IMR-90 (cell line): Measurements from ENCODE around the gene GPN1. TPM values are rescaled to one million over a fixed set of nuclear protein-coding genes. Genes with fewer than 3 reads are reported as not detected.

Experiments
- ATAC-seq: fragments of 200-7000 bp; cut with Tn5 transposase; 2 replicates; pipeline ENCODE4 v1.9.1; 2020; ENCODE audit warnings: low read depth, mild to moderate bottlenecking, moderate library complexity
- BruUV-seq: library from RNA; stranded (reverse); fragments of 400-500 nt; replicated peaks from 2 replicates; lab custom pipeline; 2021; lab: Mats Ljungman, UMichigan
- CTCF ChIA-PET: fragments of 300-600 bp; formaldehyde crosslinking; extraction: SDS; loops from one replicate; lab custom pipeline; 2021; ENCODE audit warnings: antibody characterized with exemption; lab: Yijun Ruan, JAX
- POLR2A ChIA-PET: fragments of 300-600 bp; sonication (Branson Sonifier 250); formaldehyde crosslinking; loops from one replicate; lab custom pipeline; 2022; ENCODE audit warnings: antibody characterized with exemption; ENCODE audit not compliant: unreplicated experiment; lab: Charles Lee
- DNase-seq: peaks from one replicate; pipeline ENCODE4 v3.0.0; 2013
- H2AFZ ChIP-seq: replicated peaks from 2 replicates; pipeline ENCODE3; 2013; ENCODE audit warnings: low read length, mild to moderate bottlenecking; ENCODE audit not compliant: poor library complexity
- H2AK5ac ChIP-seq: 2 replicates; pipeline ENCODE4 v1.6.1; 2013; ENCODE audit warnings: low read depth, low read length, inconsistent platforms
- H2AK9ac ChIP-seq: replicated peaks from 2 replicates; pipeline ENCODE3; 2013; ENCODE audit warnings: mild to moderate bottlenecking, low read depth, low read length, moderate library complexity; ENCODE audit not compliant: poor library complexity
- H2BK120ac ChIP-seq: 2 replicates; pipeline ENCODE4 v1.6.1; 2013; ENCODE audit warnings: low read depth, low read length, inconsistent platforms
- H2BK15ac ChIP-seq: 3 replicates; pipeline ENCODE4 v1.6.1; 2013; ENCODE audit warnings: low read depth, low read length, inconsistent platforms
- H2BK20ac ChIP-seq: 2 replicates; pipeline ENCODE4 v1.6.1; 2013; ENCODE audit warnings: low read depth, mild to moderate bottlenecking, inconsistent platforms, low read length, moderate library complexity
- H2BK5ac ChIP-seq: 2 replicates; pipeline ENCODE4 v1.6.1; 2013; ENCODE audit warnings: mild to moderate bottlenecking, low read depth, low read length, inconsistent platforms; ENCODE audit not compliant: poor library complexity, severe bottlenecking
- H3K14ac ChIP-seq: replicated peaks from 2 replicates; pipeline ENCODE4 v1.6.1; 2013; ENCODE audit warnings: low read depth, low read length, inconsistent platforms
- H3K18ac ChIP-seq: 2 replicates; pipeline ENCODE4 v1.6.1; 2013; ENCODE audit warnings: low read depth, low read length, control low read depth
- H3K23ac ChIP-seq: 2 replicates; pipeline ENCODE4 v1.6.1; 2013; ENCODE audit warnings: low read depth, low read length, inconsistent platforms
- H3K27ac ChIP-seq: 2 replicates; pipeline ENCODE4 v1.5.1; 2013; ENCODE audit warnings: mild to moderate bottlenecking, control low read depth, low read length; ENCODE audit not compliant: insufficient read depth
- H3K27me3 ChIP-seq: 2 replicates; pipeline ENCODE4 v1.6.1; 2013; ENCODE audit warnings: low read length; ENCODE audit not compliant: control insufficient read depth, insufficient read depth
- H3K36me3 ChIP-seq: 2 replicates; pipeline ENCODE4 v1.6.1; 2013; ENCODE audit warnings: low read length, mixed read lengths; ENCODE audit not compliant: control insufficient read depth, insufficient read depth
- H3K4ac ChIP-seq: 2 replicates; pipeline ENCODE4 v1.6.1; 2013; ENCODE audit warnings: low read depth, low read length, inconsistent platforms
- H3K4me1 ChIP-seq: 2 replicates; pipeline ENCODE4 v1.6.1; 2013; ENCODE audit warnings: low read length, mixed read lengths; ENCODE audit not compliant: control insufficient read depth, insufficient read depth
- H3K4me2 ChIP-seq: 2 replicates; pipeline ENCODE4 v1.6.1; 2013; ENCODE audit warnings: low read depth, mild to moderate bottlenecking, control low read depth, low read length, moderate library complexity
- H3K4me3 ChIP-seq: 2 replicates; pipeline ENCODE4 v1.5.1; 2013; ENCODE audit warnings: low read depth, mild to moderate bottlenecking, control low read depth, low read length, moderate library complexity; ENCODE audit not compliant: insufficient read depth
- H3K56ac ChIP-seq: 2 replicates; pipeline ENCODE4 v1.6.1; 2013; ENCODE audit warnings: low read length, inconsistent platforms; ENCODE audit not compliant: insufficient read depth; ENCODE audit errors: extremely low read depth
- H3K79me1 ChIP-seq, 2 experiments: 2 replicates each; pipeline ENCODE4 v1.6.1; 2013; ENCODE audit warnings: low read length in 2 of 2, inconsistent platforms in 1 of 2, low read depth in 1 of 2
- H3K9ac ChIP-seq: 2 replicates; pipeline ENCODE4 v1.6.1; 2013; ENCODE audit warnings: low read depth, low read length, control low read depth
- H3K9me1 ChIP-seq: 2 replicates; pipeline ENCODE4 v1.6.1; 2013; ENCODE audit warnings: low read length, inconsistent platforms; ENCODE audit not compliant: insufficient read depth
- H3K9me3 ChIP-seq: 2 replicates; pipeline ENCODE4 v1.6.1; 2013; ENCODE audit warnings: low read length; ENCODE audit not compliant: control insufficient read depth, insufficient read depth
- H4K20me1 ChIP-seq: 2 replicates; pipeline ENCODE4 v1.6.1; 2013; ENCODE audit warnings: low read length, inconsistent platforms; ENCODE audit not compliant: insufficient read depth
- H4K5ac ChIP-seq: 2 replicates; pipeline ENCODE4 v1.6.1; 2013; ENCODE audit warnings: mild to moderate bottlenecking, low read depth, low read length, control low read depth
- H4K8ac ChIP-seq, 2 experiments: 2 replicates each; pipeline ENCODE4 v1.6.1; 2013; ENCODE audit warnings: low read depth in 2 of 2, low read length in 2 of 2, control low read depth in 1 of 2, inconsistent platforms in 1 of 2
- H4K91ac ChIP-seq: 2 replicates; pipeline ENCODE4 v1.6.1; 2013; ENCODE audit warnings: low read depth, low read length, inconsistent platforms; ENCODE audit not compliant: insufficient read depth
- BHLHE40 ChIP-seq: fragments of 150-350 bp; IDR thresholded peaks from 2 replicates; pipeline ENCODE4 v1.6.1; 2016; ENCODE audit warnings: mild to moderate bottlenecking, low read depth, low read length
- CEBPB ChIP-seq: IDR thresholded peaks from 2 replicates; pipeline ENCODE4 v1.6.1; 2012; ENCODE audit warnings: low read depth, low read length, improper control_type of control experiment
- MAZ ChIP-seq: IDR thresholded peaks from 2 replicates; pipeline ENCODE4 v1.6.1; 2012; ENCODE audit warnings: low read depth, mild to moderate bottlenecking, low read length, improper control_type of control experiment, moderate library complexity, borderline replicate concordance
- NFE2L2 ChIP-seq: fragments of 150-350 bp; IDR thresholded peaks from 2 replicates; pipeline ENCODE4 v1.6.1; 2016; ENCODE audit warnings: low read depth, mild to moderate bottlenecking, low read length
- RAD21 ChIP-seq: IDR thresholded peaks from 2 replicates; pipeline ENCODE4 v1.6.1; 2012; ENCODE audit warnings: low read length, improper control_type of control experiment
- WGBS, 2 experiments: methylation state at CpG; one replicate each; pipeline versions ENCODE4 v1.1.5 to v1.1.7; 2013; ENCODE audit warnings: missing lambda C conversion rate in 2 of 2; ENCODE audit not compliant: insufficient read length in 1 of 2; ENCODE audit errors: extremely low coverage in 2 of 2; 5-methylcytosine and 5-hydroxymethylcytosine counted together
- dilution Hi-C: fragments of 300-500 bp; cut with HindIII; formaldehyde crosslinking; loops from one replicate; pipeline ENCODE4 v1.14.3; 2018; ENCODE audit warnings: low sequenced_read_pairs; ENCODE audit not compliant: unreplicated experiment
- in situ Hi-C: fragments of 300-500 bp; cut with MboI; formaldehyde crosslinking; loops from 3 replicates; pipeline ENCODE4 v1.14.3; 2019; ENCODE audit warnings: low sequenced_read_pairs, inconsistent platforms, mixed read lengths
- intact Hi-C: fragments of 100-400 bp; cut with micrococcal nuclease; formaldehyde crosslinking; loops from 2 replicates; pipeline ENCODE4 v1.10.0; 2022
- polyA plus RNA-seq, 3 experiments: library from polyadenylated mRNA; depleted of rRNA; stranded (reverse); fragments of >200 nt; gene quantifications; 2 replicates each; pipeline ENCODE4 v1.2.3, GENCODE V29; 2012; ENCODE audit warnings: low replicate concordance in 1 of 3
- total RNA-seq: library from RNA; depleted of rRNA; stranded (reverse); fragments of >200 nt; gene quantifications from 2 replicates; pipeline ENCODE4 v1.2.3, GENCODE V29; 2012
- TF ChIP-seq, protein P1 (sequence below): fragments of 150-350 bp; IDR thresholded peaks from 2 replicates; pipeline ENCODE4 v1.6.1; 2017; ENCODE audit warnings: mild to moderate bottlenecking, antibody characterized with exemption, low read length, low read depth

The GPN1 gene
- total and polyA plus RNA-seq, 2 of the 4 experiments (the other 2 are of a cell fraction): 37.8 to 63.8 TPM

- H3K79me1 ChIP-seq: peaks cover 32 to 77% of the 10 kb centered on the region in 2 experiments
- POLR2A ChIA-PET: interaction anchor here (0.5 kb wide), 1 partner anchor 49 kb away, joined by 10 read pairs; no protein-coding TSS in a partner anchor
- H3K27ac ChIP-seq: no peak overlapping the region; the same call in 1 of the 2 replicates
- CTCF ChIA-PET: interaction anchor here (0.5 kb wide), 1 partner anchor 10 kb away, joined by 6 read pairs; no protein-coding TSS in a partner anchor
- H3K27me3 ChIP-seq: no peaks in the 10 kb centered on the region
- dilution Hi-C loops: no loop called here
- peak overlapping the region; percentile 42 for H2BK5ac ChIP-seq
- peaks cover 11% of the 10 kb centered on the region for H3K36me3 ChIP-seq
- H3K4me2 ChIP-seq: peak overlapping the region; percentile 68
- H3K14ac ChIP-seq: no peak overlapping the region
- in situ Hi-C loops: no loop called here
- peak; percentile 86 for ATAC-seq
- H4K5ac ChIP-seq: no peak overlapping the region
- H3K9me3 ChIP-seq: peaks cover 4% of the 10 kb centered on the region
- no peak overlapping the region for H3K4me3 ChIP-seq
- H3K4me1 ChIP-seq: peaks cover 11% of the 10 kb centered on the region
- H3K23ac ChIP-seq: no peak overlapping the region
- no peak overlapping the region for H2BK15ac ChIP-seq
- DNase-seq: peak; percentile 68
- H3K9me1 ChIP-seq: peaks cover 12% of the 10 kb centered on the region
- H2AFZ ChIP-seq: no peak overlapping the region
- TF ChIP-seq CEBPB: no peak
- no peak for TF ChIP-seq NFE2L2
- TF ChIP-seq RAD21: no peak
- 0 out of 2 replicates have a peak, but pooled peaks have one; percentile 13 for TF ChIP-seq MAZ
- TF ChIP-seq, protein P1, sequence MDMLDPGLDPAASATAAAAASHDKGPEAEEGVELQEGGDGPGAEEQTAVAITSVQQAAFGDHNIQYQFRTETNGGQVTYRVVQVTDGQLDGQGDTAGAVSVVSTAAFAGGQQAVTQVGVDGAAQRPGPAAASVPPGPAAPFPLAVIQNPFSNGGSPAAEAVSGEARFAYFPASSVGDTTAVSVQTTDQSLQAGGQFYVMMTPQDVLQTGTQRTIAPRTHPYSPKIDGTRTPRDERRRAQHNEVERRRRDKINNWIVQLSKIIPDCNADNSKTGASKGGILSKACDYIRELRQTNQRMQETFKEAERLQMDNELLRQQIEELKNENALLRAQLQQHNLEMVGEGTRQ: no peak
- no peak for TF ChIP-seq BHLHE40
- no peak overlapping the region for H3K9ac ChIP-seq
- H4K20me1 ChIP-seq: peaks cover 58% of the 10 kb centered on the region
- H3K4ac ChIP-seq: no peak overlapping the region
- no peak overlapping the region for H2AK9ac ChIP-seq
- intact Hi-C loops: no loop called here
- WGBS, 2 experiments: no CpG with 5 or more reads among the region's 1 CpG
- H2AK5ac ChIP-seq: no peak overlapping the region
- H3K56ac ChIP-seq: no peak overlapping the region
- no peak overlapping the region for H3K18ac ChIP-seq
- H2BK120ac ChIP-seq: no peak overlapping the region
- no peak overlapping the region for H4K91ac ChIP-seq
- H4K8ac ChIP-seq: no peak overlapping the region
- H2BK20ac ChIP-seq: no peak overlapping the region
- BruUV-seq: no TSS peak
Observed at GRCh38 chr2:27596627-27597026, 32.2 kb upstream of the GPN1 start.
